ENCODE measurements around the gene GLB1L. TPM values are rescaled to one million over a fixed set of nuclear protein-coding genes. Genes with fewer than 3 reads are reported as not detected.

GLB1L gene
- total RNA-seq, 1 donor from 2014 or later, result 7.2 TPM

DNA sequence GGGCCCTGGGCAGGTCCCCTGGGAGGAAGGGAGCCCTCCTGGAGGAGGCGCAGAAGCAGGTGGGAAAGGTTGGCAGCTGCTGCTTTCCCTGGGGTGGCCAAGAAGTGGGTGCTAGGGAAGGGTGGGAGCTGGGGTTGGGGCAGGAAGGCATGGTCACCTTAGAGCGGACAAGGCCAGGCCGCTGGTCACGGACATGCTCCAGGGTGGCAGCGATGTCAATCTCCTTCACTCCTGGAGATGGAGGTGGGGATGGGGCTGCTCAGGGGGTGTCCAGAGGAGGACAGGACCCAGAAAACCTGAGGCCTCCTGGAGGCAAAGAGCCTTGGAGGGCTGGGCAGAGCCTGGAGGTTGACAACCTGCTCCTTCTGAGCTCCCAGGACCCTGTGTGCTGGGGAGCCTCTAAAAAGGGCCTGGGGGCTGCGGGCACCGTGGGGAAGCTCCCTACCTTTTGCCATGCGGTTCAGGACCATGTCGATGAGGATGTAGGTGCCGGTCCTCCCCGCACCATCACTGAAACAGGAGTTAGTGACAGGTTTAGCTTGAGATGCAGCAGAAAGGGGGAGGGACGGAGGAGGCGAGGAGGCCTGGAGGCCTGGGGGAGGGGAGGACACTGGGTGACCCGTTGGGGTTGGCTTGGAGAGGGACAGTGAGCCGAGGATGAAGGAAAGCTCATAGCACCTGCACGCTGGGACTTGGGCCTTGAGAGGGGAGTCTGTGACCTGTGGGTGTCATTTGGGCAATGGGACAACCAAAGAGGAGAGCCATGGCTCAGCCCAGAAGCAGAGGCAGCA lies 45.3 kb upstream of the GLB1L start:
- Mint-ChIP-seq H3K9me3 (no peaks in the 10 kb centered on the region), H3K27ac (peak overlapping the region; percentile 74), H3K36me3 (no peaks in the 10 kb centered on the region), H3K27me3 (ENCODE audit: insufficient read depth, low read depth) (peaks cover 9% of the 10 kb centered on the region), H3K4me1 (peaks cover 19% of the 10 kb centered on the region), H3K4me3 (no peak overlapping the region)
- no peaks in the 10 kb centered on the region for H3F3A ChIP-seq (ENCODE audit: low read depth)
- TF ChIP-seq EZH2phosphoT487 (IDR thresholded peaks at IDR 0.05) (no peak), EZH2 (IDR thresholded peaks at IDR 0.05) (no peak)
- TF ChIP-seq, protein P1, sequence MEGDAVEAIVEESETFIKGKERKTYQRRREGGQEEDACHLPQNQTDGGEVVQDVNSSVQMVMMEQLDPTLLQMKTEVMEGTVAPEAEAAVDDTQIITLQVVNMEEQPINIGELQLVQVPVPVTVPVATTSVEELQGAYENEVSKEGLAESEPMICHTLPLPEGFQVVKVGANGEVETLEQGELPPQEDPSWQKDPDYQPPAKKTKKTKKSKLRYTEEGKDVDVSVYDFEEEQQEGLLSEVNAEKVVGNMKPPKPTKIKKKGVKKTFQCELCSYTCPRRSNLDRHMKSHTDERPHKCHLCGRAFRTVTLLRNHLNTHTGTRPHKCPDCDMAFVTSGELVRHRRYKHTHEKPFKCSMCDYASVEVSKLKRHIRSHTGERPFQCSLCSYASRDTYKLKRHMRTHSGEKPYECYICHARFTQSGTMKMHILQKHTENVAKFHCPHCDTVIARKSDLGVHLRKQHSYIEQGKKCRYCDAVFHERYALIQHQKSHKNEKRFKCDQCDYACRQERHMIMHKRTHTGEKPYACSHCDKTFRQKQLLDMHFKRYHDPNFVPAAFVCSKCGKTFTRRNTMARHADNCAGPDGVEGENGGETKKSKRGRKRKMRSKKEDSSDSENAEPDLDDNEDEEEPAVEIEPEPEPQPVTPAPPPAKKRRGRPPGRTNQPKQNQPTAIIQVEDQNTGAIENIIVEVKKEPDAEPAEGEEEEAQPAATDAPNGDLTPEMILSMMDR (IDR thresholded peaks at IDR 0.05), result no peak
- H4K20me1 ChIP-seq (ENCODE audit: low read depth), result no peaks in the 10 kb centered on the region
- H3K4me1 ChIP-seq, result peaks cover 9% of the 10 kb centered on the region
- H3K4me3 ChIP-seq, result no peak overlapping the region
- no peak for DNase-seq (ENCODE audit: low spot score)
- H3K36me3 ChIP-seq, result no peaks in the 10 kb centered on the region
- no peak overlapping the region for H3K9ac ChIP-seq
- no peak overlapping the region for H3K4me2 ChIP-seq
- H3K79me2 ChIP-seq (ENCODE audit: low read depth), result no peaks in the 10 kb centered on the region
- no peak overlapping the region for H2AFZ ChIP-seq (replicated peaks)
- H3K27me3 ChIP-seq, result peaks cover 17% of the 10 kb centered on the region
- H3K27ac ChIP-seq, result no peak overlapping the region
- H3K9me3 ChIP-seq (ENCODE audit: low read depth), result no peaks in the 10 kb centered on the region

DNA sequence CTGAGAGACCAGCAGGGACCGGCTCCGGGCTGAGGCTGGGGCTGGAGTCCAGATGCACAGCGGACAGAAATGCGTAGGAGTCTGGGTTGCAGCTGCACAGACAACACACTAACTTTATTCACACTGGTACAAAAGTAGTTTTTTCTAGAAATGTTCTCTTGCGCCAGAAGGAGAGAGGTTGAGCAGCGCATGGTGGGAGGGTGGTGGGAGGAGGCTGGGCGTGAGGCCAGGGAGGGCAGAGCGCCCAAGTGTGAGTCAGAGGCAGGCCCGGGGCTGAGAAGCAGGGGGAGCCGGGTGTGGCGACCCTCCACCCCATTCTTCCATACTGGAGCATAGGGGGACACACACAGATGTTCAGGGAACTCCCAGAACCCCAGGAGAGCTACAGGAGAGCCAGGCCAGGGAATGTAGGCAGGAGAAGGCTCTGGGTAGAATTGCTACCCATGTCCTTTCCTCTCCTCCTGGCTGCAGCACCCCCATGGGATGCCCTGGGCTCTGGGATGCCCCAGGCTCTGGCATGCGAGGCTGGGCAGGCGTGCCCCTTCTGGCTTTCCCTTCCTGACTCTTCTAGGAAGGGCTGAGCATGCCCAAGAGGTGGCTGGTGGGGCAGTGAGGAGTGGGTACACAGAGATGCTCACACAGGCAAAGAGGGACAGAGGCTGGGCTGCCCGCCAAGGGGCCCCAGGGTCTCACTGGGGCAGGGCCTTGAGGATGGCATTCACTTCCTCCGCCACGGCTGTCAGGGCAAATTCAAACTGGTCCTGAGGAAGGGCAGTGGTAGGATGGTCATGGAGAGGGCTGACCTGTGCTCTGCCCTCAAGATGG lies 44.5 kb upstream of the GLB1L start:
- H3K4me3 Mint-ChIP-seq, result no peak overlapping the region
- peak overlapping the region; percentile 57 for H3K27ac Mint-ChIP-seq
- peaks cover 16% of the 10 kb centered on the region for H3K4me1 Mint-ChIP-seq
- H3K4me2 ChIP-seq, result no peak overlapping the region
- no peak overlapping the region for H3K4me3 ChIP-seq
- no peaks in the 10 kb centered on the region for H3K79me2 ChIP-seq (ENCODE audit: low read depth)
- H3K36me3 ChIP-seq, result no peaks in the 10 kb centered on the region
- no peak overlapping the region for H2AFZ ChIP-seq (replicated peaks)
- H3K9me3 ChIP-seq (ENCODE audit: low read depth), result no peaks in the 10 kb centered on the region
- H3F3A ChIP-seq (ENCODE audit: low read depth), result no peaks in the 10 kb centered on the region
- no peak for DNase-seq (ENCODE audit: low spot score)
- H3K27me3 ChIP-seq, result peaks cover 10% of the 10 kb centered on the region
- H3K9ac ChIP-seq, result no peak overlapping the region
- H3K36me3 Mint-ChIP-seq, result no peaks in the 10 kb centered on the region
- H3K9me3 Mint-ChIP-seq, result no peaks in the 10 kb centered on the region
- H3K27ac ChIP-seq, result no peak overlapping the region
- H4K20me1 ChIP-seq (ENCODE audit: low read depth), result no peaks in the 10 kb centered on the region
- H3K27me3 Mint-ChIP-seq (ENCODE audit: insufficient read depth, low read depth), result peaks cover 7% of the 10 kb centered on the region
- H3K4me1 ChIP-seq, result peaks cover 9% of the 10 kb centered on the region
- TF ChIP-seq, protein P1 (IDR thresholded peaks at IDR 0.05), result no peak

DNA sequence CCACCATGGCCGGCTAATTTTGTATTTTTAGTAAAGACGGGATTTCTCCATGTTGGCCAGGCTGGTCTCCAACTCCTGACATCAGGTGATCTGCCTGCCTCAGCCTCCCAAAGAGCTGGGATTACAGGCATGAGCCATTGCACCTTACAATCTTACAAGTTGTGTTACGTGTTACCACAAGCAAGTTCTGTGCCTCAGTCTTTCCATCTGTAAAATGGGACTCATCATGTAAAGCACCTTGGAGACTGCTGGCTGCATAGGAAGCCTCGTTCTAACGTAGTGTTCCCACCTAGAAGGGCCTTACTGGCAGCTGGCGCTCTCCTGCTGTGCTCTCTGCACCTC lies 43.9 kb upstream of the GLB1L start:
- H3K36me3 Mint-ChIP-seq, result no peaks in the 10 kb centered on the region
- Histone ChIP-seq H2AFZ (replicated peaks) (no peak overlapping the region), H3F3A (ENCODE audit: low read depth) (no peaks in the 10 kb centered on the region), H3K4me1 (peaks cover 8% of the 10 kb centered on the region), H4K20me1 (ENCODE audit: low read depth) (no peaks in the 10 kb centered on the region), H3K27me3 (peaks cover 10% of the 10 kb centered on the region), H3K4me2 (no peak overlapping the region), H3K4me3 (no peak overlapping the region), H3K9ac (no peak overlapping the region), H3K27ac (no peak overlapping the region), H3K36me3 (no peaks in the 10 kb centered on the region), H3K9me3 (ENCODE audit: low read depth) (no peaks in the 10 kb centered on the region), H3K79me2 (ENCODE audit: low read depth) (no peaks in the 10 kb centered on the region)
- peaks cover 7% of the 10 kb centered on the region for H3K27me3 Mint-ChIP-seq (ENCODE audit: insufficient read depth, low read depth)
- peaks cover 13% of the 10 kb centered on the region for H3K4me1 Mint-ChIP-seq
- no peaks in the 10 kb centered on the region for H3K9me3 Mint-ChIP-seq
- no peak overlapping the region for H3K4me3 Mint-ChIP-seq
- H3K27ac Mint-ChIP-seq, result peak overlapping the region; percentile 57
- TF ChIP-seq, protein P1 (IDR thresholded peaks at IDR 0.05), result no peak
- no peak for TF ChIP-seq EZH2phosphoT487 (IDR thresholded peaks at IDR 0.05)
- no peak for TF ChIP-seq EZH2 (IDR thresholded peaks at IDR 0.05)
- no peak for DNase-seq (ENCODE audit: low spot score)
